ENCODE data around the gene SCYGR7. TPM values are rescaled to one million over a fixed set of nuclear protein-coding genes. Genes with fewer than 3 reads are reported as not detected.
"Not testable (repeated sequence)": the region's sequence is repeated elsewhere in the genome, so short reads cannot be mapped to it uniquely, and the experiment has no call there.

The SCYGR7 gene
- total RNA-seq, 2 experiments from 2014 or later: not detected

GRCh38 chr2:227720680-227721079 is 7.5 kb upstream of the SCYGR7 start:
- H3K27ac Mint-ChIP-seq: no peak overlapping the region
- H3K4me3 Mint-ChIP-seq: no peak overlapping the region
- ATAC-seq: no peak
- H3K36me3 Mint-ChIP-seq (ENCODE audit: low read depth): no peaks in the 10 kb centered on the region
- no peak for DNase-seq
- intact Hi-C loops (cut with micrococcal nuclease): no loop called here
- H3K9me3 Mint-ChIP-seq: no peaks in the 10 kb centered on the region
- TF ChIP-seq CTCF (IDR thresholded peaks at IDR 0.05): no peak
- peaks cover 11% of the 10 kb centered on the region for H3K27me3 Mint-ChIP-seq
- ChIA-PET POLR2A (no interaction called here), CTCF (interaction anchor here (1.1 to 1.7 kb wide), 2 partner anchors 45 to 169 kb away, joined by 3 to 5 read pairs; no protein-coding TSS in a partner anchor)
- H3K4me1 Mint-ChIP-seq (ENCODE audit: low read depth): no peaks in the 10 kb centered on the region

- DNase-seq; H3K9me3 Mint-ChIP-seq; ATAC-seq; H3K4me1 Mint-ChIP-seq (ENCODE audit: low read depth); H3K36me3 Mint-ChIP-seq (ENCODE audit: low read depth); H3K27me3 Mint-ChIP-seq; intact Hi-C loops (cut with micrococcal nuclease); POLR2A ChIA-PET; H3K27ac Mint-ChIP-seq; H3K4me3 Mint-ChIP-seq; CTCF ChIA-PET: not testable (repeated sequence)
Measured at GRCh38 chr2:227722821-227723220, 5.3 kb upstream of the SCYGR7 start.

GRCh38 chr2:227724394-227725039 is 3.6 kb upstream of the SCYGR7 start, which contains the start of gene SCYGR6:
TSS of gene SCYGR6 (minus strand) at chr2:227724757. CDS start at chr2:227724757, 0 bp downstream.
- no peak for ATAC-seq
- Mint-ChIP-seq H3K9me3 (no peaks in the 10 kb centered on the region), H3K27me3 (peaks cover 10% of the 10 kb centered on the region), H3K27ac (no peak within 1 kb of the TSS), H3K4me3 (no peak within 1 kb of the TSS), H3K4me1 (ENCODE audit: low read depth) (no peaks in the 10 kb centered on the region), H3K36me3 (ENCODE audit: low read depth) (no peaks in the 10 kb centered on the region)
- ChIA-PET POLR2A (no interaction called here), CTCF (no interaction called here)
- intact Hi-C loops (cut with micrococcal nuclease): no loop called here
- no peak for TF ChIP-seq CTCF (IDR thresholded peaks at IDR 0.05)
- DNase-seq: no peak

- ChIA-PET CTCF (interaction anchor here (0.9 to 2.0 kb wide), 2 partner anchors 26 to 123 kb away, joined by 3 to 6 read pairs; no protein-coding TSS in a partner anchor), POLR2A (no interaction called here)
- Mint-ChIP-seq H3K4me3 (no peak overlapping the region), H3K27me3 (peaks cover 8% of the 10 kb centered on the region), H3K36me3 (ENCODE audit: low read depth) (no peaks in the 10 kb centered on the region), H3K4me1 (ENCODE audit: low read depth) (no peaks in the 10 kb centered on the region), H3K27ac (no peak overlapping the region), H3K9me3 (no peaks in the 10 kb centered on the region)
- no peak for DNase-seq
- intact Hi-C loops (cut with micrococcal nuclease): no loop called here
- ATAC-seq: no peak
- TF ChIP-seq CTCF (IDR thresholded peaks at IDR 0.05): no peak
Measured at GRCh38 chr2:227739351-227739750, 11.2 kb downstream of the SCYGR7 start.

GRCh38 chr2:227740705-227741104 is 12.6 kb downstream of the SCYGR7 start:
- intact Hi-C loops (cut with micrococcal nuclease); ATAC-seq; H3K9me3 Mint-ChIP-seq; H3K4me1 Mint-ChIP-seq (ENCODE audit: low read depth); CTCF ChIA-PET; H3K27me3 Mint-ChIP-seq; H3K4me3 Mint-ChIP-seq; H3K36me3 Mint-ChIP-seq (ENCODE audit: low read depth); POLR2A ChIA-PET; H3K27ac Mint-ChIP-seq: not testable (repeated sequence)
- peak; percentile 25 for DNase-seq

- DNase-seq: no peak
- POLR2A ChIA-PET: no interaction called here
- no peak for ATAC-seq
- CTCF ChIA-PET: no interaction called here
- intact Hi-C loops (cut with micrococcal nuclease): no loop called here
- Mint-ChIP-seq H3K4me1 (ENCODE audit: low read depth) (no peaks in the 10 kb centered on the region), H3K4me3 (no peak within 1 kb of the TSS), H3K27me3 (no peaks in the 10 kb centered on the region), H3K9me3 (no peaks in the 10 kb centered on the region), H3K36me3 (ENCODE audit: low read depth) (no peaks in the 10 kb centered on the region), H3K27ac (no peak within 1 kb of the TSS)
- TF ChIP-seq CTCF (IDR thresholded peaks at IDR 0.05): no peak
Measured at GRCh38 chr2:227745594-227745993, 17.5 kb downstream of the SCYGR7 start, which contains the start of gene SCYGR8. TSS of gene SCYGR8 (plus strand) at chr2:227745894. CDS start at chr2:227745894, 0 bp downstream.
